GM20431 (cell line): Measurements from ENCODE around the gene PHLDB3.
"Not testable (repeated sequence)": the region's sequence is repeated elsewhere in the genome, so short reads cannot be mapped to it uniquely, and the experiment has no call there.

Experiments
- in situ Hi-C: fragments of 300-500 bp; cut with MseI, MboI; formaldehyde crosslinking; loops from one replicate; pipeline ENCODE4 v1.15.0; 2020; ENCODE audit warnings: low sequenced_read_pairs; ENCODE audit not compliant: unreplicated experiment

The PHLDB3 gene

GRCh38 chr19:43504426-43505185, at the start of gene PHLDB3:
Gene PHLDB3, minus strand, starts transcription at chr19:43504746. Its CDS starts 628 bp downstream, at chr19:43504118.
- in situ Hi-C loops = no loop called here

GRCh38 chr19:43553656-43554055, 49.1 kb upstream of the PHLDB3 start:
- in situ Hi-C loops = no loop called here

DNA sequence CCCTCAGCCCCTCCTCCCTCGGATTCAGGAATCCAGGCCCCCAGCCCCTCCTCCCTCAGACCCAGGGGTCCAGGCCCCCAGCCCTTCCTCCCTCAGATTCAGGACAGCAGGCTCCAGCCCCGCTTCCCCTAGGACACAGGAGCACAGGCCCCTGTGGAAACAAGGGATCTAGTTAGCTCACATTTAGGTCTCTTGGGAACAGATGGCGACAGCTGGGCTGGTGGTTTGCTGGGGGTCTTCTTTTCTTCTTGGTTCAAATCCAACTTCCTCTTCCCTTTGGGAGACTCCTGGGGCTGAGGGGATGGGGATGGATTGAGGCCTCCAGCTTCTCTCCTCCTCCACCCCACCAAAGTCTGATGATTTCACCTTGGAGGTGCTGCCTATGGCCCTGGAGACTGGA, 48.1 kb upstream of the PHLDB3 start:
- in situ Hi-C loops = no loop called here

DNA sequence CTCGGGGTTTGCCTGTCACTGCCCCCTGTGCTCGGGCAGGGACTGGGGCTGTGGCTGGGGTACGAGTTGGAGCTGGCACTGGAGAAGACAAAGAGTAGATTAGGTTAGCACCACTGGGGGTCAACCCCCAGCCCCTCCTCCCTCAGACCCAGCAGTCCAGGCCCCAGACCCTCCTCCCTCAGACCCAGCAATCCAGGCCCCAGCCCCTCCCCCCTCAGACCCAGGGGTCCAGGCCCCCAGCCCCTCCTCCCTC, 47.6 kb upstream of the PHLDB3 start:
- in situ Hi-C loops = no loop called here

GRCh38 chr19:43551399-43552197, 47.1 kb upstream of the PHLDB3 start:
- in situ Hi-C loops = no loop called here

DNA sequence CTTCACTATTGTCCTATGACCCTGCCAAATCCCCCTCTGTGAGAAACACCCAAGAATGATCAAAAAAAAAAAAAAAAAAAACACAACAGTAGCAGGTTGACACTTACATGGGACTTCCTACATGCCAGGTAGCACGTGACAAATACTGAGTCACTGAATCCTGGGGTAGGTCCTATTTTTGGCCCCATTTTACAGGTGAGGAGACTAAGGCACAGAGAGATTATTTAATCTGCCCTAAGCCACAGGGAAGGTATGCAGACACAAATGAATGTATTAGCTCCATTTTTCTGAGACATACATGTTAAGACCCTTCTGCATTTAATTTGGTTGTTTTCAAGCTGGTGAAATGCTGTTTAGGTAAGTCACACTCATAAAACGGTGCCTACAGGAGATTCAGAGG, 44.2 kb upstream of the PHLDB3 start:
- in situ Hi-C loops = no loop called here

DNA sequence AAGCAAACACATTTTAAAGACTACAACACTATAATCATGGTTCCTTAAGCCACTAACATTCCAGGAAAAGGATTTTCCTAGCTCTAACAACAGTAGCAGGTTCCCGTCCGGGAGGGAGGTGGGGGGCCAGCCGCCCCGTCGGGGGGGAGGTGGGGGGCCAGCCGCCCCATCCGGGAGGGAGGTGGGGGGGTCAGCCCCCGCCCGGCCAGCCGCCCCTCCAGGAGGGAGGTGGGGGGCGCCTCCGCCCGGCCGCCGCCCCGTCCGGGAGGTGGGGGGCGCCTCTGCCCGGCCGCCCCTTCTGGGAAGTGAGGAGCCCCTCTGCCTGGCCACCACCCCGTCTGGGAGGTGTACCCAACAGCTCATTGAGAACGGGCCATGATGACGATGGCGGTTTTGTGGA, 43.4 kb upstream of the PHLDB3 start:
- in situ Hi-C loops = not testable (repeated sequence)

DNA sequence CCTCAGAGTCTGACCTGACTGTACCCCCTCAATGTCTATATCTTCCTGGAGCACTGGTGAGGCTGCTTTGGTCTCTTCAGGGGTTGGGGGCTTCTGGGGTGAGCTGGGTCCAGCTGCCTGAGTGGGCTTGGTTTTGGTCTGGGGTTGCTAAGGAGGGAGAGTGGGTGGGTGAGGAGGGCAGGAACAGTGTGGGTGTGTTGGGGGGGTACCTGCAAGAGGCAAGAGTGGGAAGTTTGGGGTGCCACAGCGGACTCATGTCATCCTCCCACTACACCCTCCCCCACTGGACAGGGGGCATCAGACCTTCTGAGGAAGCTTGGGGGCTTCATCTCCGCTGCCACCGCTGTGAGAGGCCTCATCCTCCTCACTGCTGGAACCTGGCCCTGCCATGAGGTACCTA, 42.0 kb upstream of the PHLDB3 start:
- in situ Hi-C loops = no loop called here

- in situ Hi-C loops = no loop called here
Observed at GRCh38 chr19:43545981-43546380, 41.4 kb upstream of the PHLDB3 start.

- in situ Hi-C loops = no loop called here
Observed at GRCh38 chr19:43545276-43545675, 40.7 kb upstream of the PHLDB3 start.

GRCh38 chr19:43544077-43544476, 39.5 kb upstream of the PHLDB3 start:
- in situ Hi-C loops = no loop called here

DNA sequence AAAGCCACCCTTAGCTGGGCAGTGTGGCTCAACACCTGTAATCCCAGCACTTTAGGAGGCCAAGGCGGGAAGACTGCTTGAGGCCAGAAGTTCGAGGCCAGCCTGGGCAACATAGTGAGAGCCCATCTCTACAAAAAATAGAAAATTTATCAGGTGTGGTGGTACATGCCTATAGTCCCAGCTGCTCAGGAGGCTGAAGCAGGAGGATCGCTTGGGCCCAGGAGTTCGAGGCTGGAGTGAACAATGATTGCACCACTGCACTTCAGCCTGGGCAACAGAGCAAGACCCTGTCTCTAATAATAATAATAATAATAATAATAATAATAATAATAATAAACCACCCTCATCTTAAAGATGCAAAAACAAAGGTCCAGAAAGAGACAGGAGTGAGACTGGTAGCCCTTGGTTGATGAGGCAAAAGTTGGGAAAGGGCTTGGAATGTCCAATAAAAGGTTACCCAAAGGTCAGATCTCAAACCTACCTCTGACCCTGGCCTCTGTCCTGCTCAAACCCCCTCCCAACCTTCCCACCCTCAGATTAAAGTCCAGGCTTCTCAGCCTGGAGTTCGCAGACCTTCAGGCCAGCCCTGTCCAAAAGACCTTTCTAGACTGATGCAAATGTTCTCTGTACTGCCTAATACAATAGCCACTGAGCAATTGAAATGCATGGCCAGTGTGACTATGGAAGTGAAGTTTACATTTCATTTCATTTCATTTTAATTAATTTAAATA, 37.5 kb upstream of the PHLDB3 start:
- in situ Hi-C loops = no loop called here

- in situ Hi-C loops = no loop called here
Observed at GRCh38 chr19:43540381-43540780, 35.8 kb upstream of the PHLDB3 start.

DNA sequence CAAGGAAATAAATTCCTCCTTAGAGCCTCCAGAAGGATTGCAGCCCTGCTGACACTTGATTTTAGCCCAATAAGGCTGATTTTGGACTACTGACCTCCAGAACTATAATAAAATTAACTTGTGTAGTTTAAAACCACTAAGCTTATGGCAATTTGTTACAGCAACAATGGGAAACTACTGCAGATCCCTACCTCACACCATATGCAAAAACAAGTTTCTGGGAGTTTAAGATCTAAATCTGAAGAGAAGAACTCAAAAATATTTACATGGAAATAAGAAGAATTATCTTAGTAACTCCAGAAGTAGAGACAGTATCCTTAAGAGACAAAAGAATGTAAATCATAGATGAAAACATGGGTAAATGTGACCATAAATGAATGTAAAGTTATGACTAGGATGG, 34.4 kb upstream of the PHLDB3 start:
- in situ Hi-C loops = no loop called here

DNA sequence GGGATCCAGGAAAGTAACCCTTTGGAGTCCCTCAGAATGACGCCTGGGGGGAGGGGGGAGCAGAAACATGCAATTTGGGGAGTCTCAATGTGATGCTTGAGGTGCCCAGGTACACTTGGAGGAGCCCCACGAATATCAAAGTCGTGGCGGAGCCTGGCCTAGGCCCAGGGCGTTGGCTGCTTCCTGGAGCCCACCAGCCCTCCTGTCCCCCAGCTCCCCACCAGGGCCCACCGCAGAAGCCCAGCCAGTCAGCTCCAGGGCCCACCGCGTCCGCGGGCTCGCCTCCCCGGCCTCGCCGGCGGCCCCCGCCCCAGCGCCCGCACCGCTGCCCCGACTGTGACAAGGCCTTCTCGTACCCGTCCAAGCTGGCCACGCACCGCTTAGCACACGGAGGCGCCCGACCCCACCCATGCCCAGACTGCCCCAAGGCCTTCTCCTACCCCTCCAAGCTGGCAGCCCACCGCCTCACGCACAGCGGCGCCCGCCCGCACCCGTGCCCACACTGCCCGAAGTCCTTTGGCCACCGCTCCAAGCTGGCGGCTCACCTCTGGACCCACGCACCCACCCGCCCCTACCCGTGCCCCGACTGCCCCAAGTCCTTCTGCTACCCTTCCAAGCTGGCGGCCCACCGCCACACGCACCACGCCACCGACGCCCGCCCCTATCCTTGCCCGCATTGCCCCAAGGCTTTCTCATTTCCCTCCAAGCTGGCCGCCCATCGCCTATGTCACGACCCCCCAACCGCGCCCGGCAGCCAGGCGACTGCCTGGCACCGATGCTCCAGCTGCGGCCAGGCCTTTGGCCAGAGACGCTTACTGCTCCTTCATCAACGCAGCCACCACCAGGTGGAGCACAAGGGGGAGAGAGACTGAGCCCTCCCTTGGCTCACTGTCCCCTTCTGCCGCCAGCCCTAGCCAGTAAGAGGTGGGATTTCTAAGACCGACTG, 30.5 kb upstream of the PHLDB3 start:
- in situ Hi-C loops = no loop called here

DNA sequence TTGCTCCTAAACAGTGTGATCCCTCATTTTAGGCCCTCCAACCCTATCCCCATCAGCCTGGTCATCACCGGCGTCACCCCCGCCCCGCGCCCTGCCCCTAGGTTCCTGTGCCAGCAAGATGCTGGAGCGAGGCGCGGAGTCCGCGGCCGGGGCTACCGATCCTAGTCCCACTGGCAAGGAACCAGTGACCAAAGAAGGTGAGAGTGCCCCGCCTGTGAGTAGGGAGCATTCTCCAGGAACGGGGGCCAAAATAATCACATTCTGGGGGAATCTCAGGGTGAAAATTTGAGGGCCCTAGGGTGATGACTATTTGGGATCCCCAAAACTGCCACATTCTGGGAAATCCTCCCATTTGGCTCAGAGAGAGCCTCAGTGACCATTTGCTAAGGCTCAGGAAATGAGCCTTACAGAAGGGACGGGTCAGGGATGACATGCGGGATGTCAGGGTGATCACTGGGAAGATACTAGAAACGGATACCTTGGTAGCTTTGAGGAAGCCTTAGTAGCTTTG, 29.8 kb upstream of the PHLDB3 start:
- in situ Hi-C loops = no loop called here

DNA sequence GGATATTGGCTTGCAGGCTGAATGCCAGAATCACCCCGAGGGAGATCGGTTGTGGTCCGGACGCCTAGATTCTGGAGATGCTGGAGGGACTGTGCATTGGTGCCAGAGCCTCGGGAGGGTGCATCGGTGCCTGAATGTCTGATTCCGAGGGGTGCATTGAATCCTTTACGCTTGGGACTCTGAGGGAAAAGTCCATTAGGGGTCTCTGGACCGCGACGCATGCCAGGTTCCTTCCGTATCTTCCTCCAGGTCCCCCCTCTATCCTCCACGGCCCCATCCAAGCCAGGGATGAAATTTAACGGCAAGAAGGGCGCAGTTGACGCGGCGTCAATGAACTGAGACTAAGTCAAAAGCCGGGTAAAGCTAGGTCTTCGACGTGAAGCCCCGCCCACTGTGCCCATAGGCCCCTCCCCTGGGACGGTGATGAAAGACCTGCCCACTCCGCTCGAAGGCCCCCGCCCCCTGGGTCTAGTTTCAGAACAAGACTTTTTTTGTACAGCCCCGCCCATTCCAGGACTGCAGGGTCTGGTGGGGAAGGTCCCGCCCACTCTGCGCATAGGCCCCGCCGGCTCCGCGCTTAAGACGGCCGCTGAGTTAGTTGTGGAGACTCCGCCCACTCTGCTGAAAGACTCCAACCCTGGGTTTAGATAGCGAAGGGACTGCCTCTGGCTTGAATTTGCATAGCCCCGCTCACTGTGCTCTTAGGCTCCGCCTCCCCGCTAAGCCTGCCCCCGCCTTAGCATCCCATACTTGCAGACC, 29.2 kb upstream of the PHLDB3 start:
- in situ Hi-C loops = no loop called here

DNA sequence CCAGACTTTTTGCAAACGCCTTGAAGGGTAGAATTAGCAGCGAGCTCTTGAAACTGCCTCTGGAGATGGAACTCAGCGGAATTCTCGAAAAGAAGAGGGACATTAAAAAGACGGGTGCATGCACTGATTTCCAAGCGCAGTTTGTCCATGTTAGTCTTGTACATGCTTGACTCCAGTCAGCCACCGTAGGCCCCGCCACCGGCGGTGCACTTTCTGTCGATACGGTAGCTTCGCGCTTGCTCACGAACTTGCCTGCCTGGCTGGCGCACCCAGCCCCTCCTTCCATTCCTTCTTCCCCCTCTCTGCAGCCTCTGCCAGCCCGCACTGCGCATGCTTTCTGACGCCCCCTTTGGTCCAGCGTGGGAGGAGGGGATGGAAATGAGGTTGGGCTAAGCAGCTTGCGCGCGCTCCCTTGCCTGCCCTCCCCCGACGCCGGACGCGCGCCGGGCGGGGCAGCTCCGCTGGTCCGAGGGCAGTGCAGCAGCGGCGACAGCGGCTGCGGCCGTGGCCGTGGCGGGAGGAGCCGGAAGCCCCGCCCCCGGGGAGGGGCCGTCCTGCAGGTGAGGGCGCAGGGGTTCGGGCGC, 28.5 kb upstream of the PHLDB3 start, which contains the start of gene ZNF575:
Gene ZNF575, plus strand, starts transcription at position 227 of the 584 bp plus-strand sequence. CDS start 1,235 bp downstream, outside the sequence.
- in situ Hi-C loops = no loop called here

- in situ Hi-C loops = no loop called here
Observed at GRCh38 chr19:43532571-43532961, 28.0 kb upstream of the PHLDB3 start.
